HepG2 (cell line): Measurements from ENCODE around the gene TPM2. TPM values are rescaled to one million over a fixed set of nuclear protein-coding genes. Genes with fewer than 3 reads are reported as not detected.

Experiments used
- CREB1 ChIP-seq, 2 experiments: fragments of 450-650 bp in 1 of 2; IDR thresholded peaks; 2 replicates each; pipeline ENCODE4 v1.6.1; 2016 to 2017; ENCODE audit warnings: control low read depth in 1 of 2, mild to moderate bottlenecking in 1 of 2, missing compliant biosample characterization in 1 of 2, missing genetic modification characterization in 1 of 2
- EED ChIP-seq: sonication (generic); formaldehyde crosslinking; IDR thresholded peaks from 2 replicates; pipeline ENCODE4 v1.5.0; 2020; ENCODE audit warnings: mild to moderate bottlenecking, missing genetic modification reagents
- GZF1 ChIP-seq: sonication (generic); formaldehyde crosslinking; IDR thresholded peaks from 2 replicates; pipeline ENCODE4 v1.5.1; 2020; ENCODE audit warnings: mild to moderate bottlenecking, missing genetic modification reagents
- HDAC2 ChIP-seq: sonication (generic); formaldehyde crosslinking; IDR thresholded peaks from 2 replicates; pipeline ENCODE4 v1.4.0; 2020; ENCODE audit warnings: missing genetic modification reagents
- HIVEP1 ChIP-seq: sonication (generic); formaldehyde crosslinking; IDR thresholded peaks from 2 replicates; pipeline ENCODE4 v1.4.0; 2020; ENCODE audit warnings: mild to moderate bottlenecking, missing genetic modification reagents
- HMGXB4 ChIP-seq, 2 experiments: sonication (generic) in 1 of 2; formaldehyde crosslinking in 1 of 2; IDR thresholded peaks; 2 replicates each; pipeline versions ENCODE4 v1.4.0 to v1.6.1; 2018 to 2020; ENCODE audit warnings: missing genetic modification reagents in 2 of 2, borderline replicate concordance in 1 of 2, low read depth in 1 of 2, mild to moderate bottlenecking in 1 of 2, missing biosample characterization in 1 of 2
- JUND ChIP-seq: sonication (generic); formaldehyde crosslinking; IDR thresholded peaks from 2 replicates; pipeline ENCODE4 v1.8.0; 2022; ENCODE audit warnings: mild to moderate bottlenecking, missing genetic modification reagents
- MED8 ChIP-seq: sonication (generic); formaldehyde crosslinking; IDR thresholded peaks from 2 replicates; pipeline ENCODE4 v1.8.1; 2023; ENCODE audit warnings: mild to moderate bottlenecking, missing genetic modification reagents; ENCODE audit not compliant: insufficient replicate concordance
- NR2F2 ChIP-seq: IDR thresholded peaks from 2 replicates; pipeline ENCODE4 v1.6.1; 2012; ENCODE audit warnings: low read depth, inconsistent platforms, borderline replicate concordance
- PAX8 ChIP-seq: sonication (generic); formaldehyde crosslinking; IDR thresholded peaks from 2 replicates; pipeline ENCODE4 v1.8.0; 2022; ENCODE audit warnings: mild to moderate bottlenecking, missing genetic modification reagents, borderline replicate concordance
- PRDM10 ChIP-seq: sonication (generic); formaldehyde crosslinking; IDR thresholded peaks from 2 replicates; pipeline ENCODE4 v1.4.0; 2020; ENCODE audit warnings: low read depth, missing genetic modification reagents
- RXRB ChIP-seq: IDR thresholded peaks from 2 replicates; pipeline ENCODE4 v1.6.1; 2016; ENCODE audit warnings: borderline replicate concordance, missing genetic modification reagents, missing compliant biosample characterization
- TCF7L2 ChIP-seq: IDR thresholded peaks from 2 replicates; pipeline ENCODE4 v1.6.1; 2011; ENCODE audit warnings: mild to moderate bottlenecking, low read depth, low read length, moderate library complexity
- TEAD2 ChIP-seq: sonication (generic); formaldehyde crosslinking; IDR thresholded peaks from 2 replicates; pipeline ENCODE4 v1.9.0; 2021; ENCODE audit warnings: missing genetic modification reagents
- ZNF33A ChIP-seq: sonication (generic); formaldehyde crosslinking; IDR thresholded peaks from 2 replicates; pipeline ENCODE4 v1.5.1; 2020; ENCODE audit warnings: missing genetic modification reagents, mild to moderate bottlenecking, moderate library complexity, borderline replicate concordance
- ZNF383 ChIP-seq: sonication (generic); formaldehyde crosslinking; IDR thresholded peaks from 2 replicates; pipeline ENCODE4 v1.4.0; 2020; ENCODE audit warnings: missing genetic modification reagents, mild to moderate bottlenecking, borderline replicate concordance
- ZNF562 ChIP-seq: sonication (generic); formaldehyde crosslinking; IDR thresholded peaks from 2 replicates; pipeline ENCODE4 v1.8.0; 2022; ENCODE audit warnings: missing genetic modification reagents, borderline replicate concordance
- ZNF737 ChIP-seq: sonication (generic); formaldehyde crosslinking; IDR thresholded peaks from 2 replicates; pipeline ENCODE4 v1.5.0; 2020; ENCODE audit warnings: missing genetic modification reagents, mild to moderate bottlenecking, borderline replicate concordance
- ZSCAN22 ChIP-seq: sonication (generic); formaldehyde crosslinking; IDR thresholded peaks from 2 replicates; pipeline ENCODE4 v1.4.0; 2020; ENCODE audit warnings: mild to moderate bottlenecking, missing genetic modification reagents
- polyA plus RNA-seq, 8 experiments: library from polyadenylated mRNA; depleted of rRNA in 3 of 8; stranded (reverse) in 7 of 8; unstranded in 1 of 8; fragments of >200 nt; fragmentation: Illumina TruSeq in 4 of 8; extraction: Trizol in 4 of 8; gene quantifications; 2 replicates each; pipeline versions ENCODE4 v1.2.1 to v1.2.3, GENCODE V29; 2011 to 2016; ENCODE audit warnings: low read depth in 4 of 8, missing spikeins in 1 of 8, mixed read lengths in 1 of 8; ENCODE audit not compliant: insufficient read depth in 1 of 8
- total RNA-seq, 5 experiments: library from RNA; depleted of rRNA; stranded (reverse); fragments of >200 nt; fragmentation: Illumina TruSeq; extraction: Trizol; gene quantifications; 2 replicates each; pipeline ENCODE4 v1.2.3, GENCODE V29; 2016; ENCODE audit warnings: low read depth in 1 of 5
- TF ChIP-seq, protein P1 (sequence below), 2 experiments: IDR thresholded peaks; 2 replicates each; pipeline ENCODE4 v1.6.1; 2011 to 2012; ENCODE audit warnings: low read length in 2 of 2, borderline replicate concordance in 1 of 2, low read depth in 1 of 2, mild to moderate bottlenecking in 1 of 2, moderate library complexity in 1 of 2

TPM2 gene
- total and polyA plus RNA-seq, 2 of the 13 experiments (the other 11 are each of a cell fraction or from before 2014, with no cell fraction given), result 3.1 to 10.7 TPM

DNA sequence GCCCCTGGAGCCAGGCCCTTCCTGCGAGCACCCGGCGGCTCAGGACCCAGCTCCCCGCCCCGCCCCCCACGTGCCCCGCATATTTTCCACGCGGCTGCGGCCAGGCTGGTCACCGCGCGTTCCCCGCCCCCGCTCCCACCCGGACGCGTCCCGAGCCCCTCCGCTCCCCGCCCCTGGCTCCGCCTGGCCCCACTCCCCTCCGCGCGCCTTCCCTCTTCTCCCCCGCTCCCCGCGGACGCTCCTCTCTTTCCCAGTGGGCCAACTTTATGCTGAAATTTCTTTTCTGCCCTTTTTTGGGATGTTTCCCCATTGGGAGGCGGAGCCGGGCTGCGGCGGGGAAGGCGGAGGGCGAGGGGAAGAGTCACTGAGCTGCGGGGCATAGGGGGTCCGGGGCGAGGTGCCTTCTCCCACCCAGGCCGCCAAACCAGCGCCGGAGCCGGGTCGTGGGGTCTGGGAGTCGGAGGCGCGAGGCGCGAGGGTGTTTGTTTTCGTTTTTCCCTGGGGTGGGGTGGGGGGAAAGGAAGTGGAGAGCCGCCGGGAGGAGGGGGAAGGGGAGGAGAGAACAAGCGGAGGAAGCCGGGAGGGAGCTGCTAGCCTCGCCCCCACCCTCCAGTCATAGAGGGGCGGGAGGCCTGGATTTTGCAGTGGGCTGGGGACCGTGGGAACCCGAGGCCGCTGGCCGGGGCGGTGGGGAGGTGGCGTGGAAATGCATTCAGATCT lies 1.0 kb upstream of the TPM2 start (continued):
- TF ChIP-seq HMGXB4 (CRISPR knock-in tag; IDR thresholded peaks at IDR 0.05; ENCODE audit: borderline replicate concordance in 1 of 2, low read depth in 1 of 2) (peak in 1 of 2 experiments; percentile 47; a peak in 1 of 4 replicates), TCF7L2 (no peak), TEAD2 (CRISPR knock-in tag) (no peak), PRDM10 (CRISPR knock-in tag) (0 out of 2 replicates have a peak, but pooled peaks have one; percentile 14), GZF1 (CRISPR knock-in tag) (no peak), PAX8 (CRISPR knock-in tag) (no peak), ZSCAN22 (CRISPR knock-in tag) (no peak), EED (CRISPR knock-in tag) (no peak), MED8 (CRISPR knock-in tag) (no peak), RXRB (CRISPR knock-in tag) (no peak), ZNF33A (CRISPR knock-in tag) (no peak), HDAC2 (CRISPR knock-in tag) (no peak), JUND (no peak), NR2F2 (no peak), HIVEP1 (CRISPR knock-in tag) (no peak), ZNF562 (no peak), CREB1 (IDR thresholded peaks at IDR 0.05) (no peak), CREB1 (CRISPR knock-in tag; IDR thresholded peaks at IDR 0.05) (no peak), ZNF737 (no peak), ZNF383 (CRISPR knock-in tag) (no peak)
- TF ChIP-seq, protein P1, sequence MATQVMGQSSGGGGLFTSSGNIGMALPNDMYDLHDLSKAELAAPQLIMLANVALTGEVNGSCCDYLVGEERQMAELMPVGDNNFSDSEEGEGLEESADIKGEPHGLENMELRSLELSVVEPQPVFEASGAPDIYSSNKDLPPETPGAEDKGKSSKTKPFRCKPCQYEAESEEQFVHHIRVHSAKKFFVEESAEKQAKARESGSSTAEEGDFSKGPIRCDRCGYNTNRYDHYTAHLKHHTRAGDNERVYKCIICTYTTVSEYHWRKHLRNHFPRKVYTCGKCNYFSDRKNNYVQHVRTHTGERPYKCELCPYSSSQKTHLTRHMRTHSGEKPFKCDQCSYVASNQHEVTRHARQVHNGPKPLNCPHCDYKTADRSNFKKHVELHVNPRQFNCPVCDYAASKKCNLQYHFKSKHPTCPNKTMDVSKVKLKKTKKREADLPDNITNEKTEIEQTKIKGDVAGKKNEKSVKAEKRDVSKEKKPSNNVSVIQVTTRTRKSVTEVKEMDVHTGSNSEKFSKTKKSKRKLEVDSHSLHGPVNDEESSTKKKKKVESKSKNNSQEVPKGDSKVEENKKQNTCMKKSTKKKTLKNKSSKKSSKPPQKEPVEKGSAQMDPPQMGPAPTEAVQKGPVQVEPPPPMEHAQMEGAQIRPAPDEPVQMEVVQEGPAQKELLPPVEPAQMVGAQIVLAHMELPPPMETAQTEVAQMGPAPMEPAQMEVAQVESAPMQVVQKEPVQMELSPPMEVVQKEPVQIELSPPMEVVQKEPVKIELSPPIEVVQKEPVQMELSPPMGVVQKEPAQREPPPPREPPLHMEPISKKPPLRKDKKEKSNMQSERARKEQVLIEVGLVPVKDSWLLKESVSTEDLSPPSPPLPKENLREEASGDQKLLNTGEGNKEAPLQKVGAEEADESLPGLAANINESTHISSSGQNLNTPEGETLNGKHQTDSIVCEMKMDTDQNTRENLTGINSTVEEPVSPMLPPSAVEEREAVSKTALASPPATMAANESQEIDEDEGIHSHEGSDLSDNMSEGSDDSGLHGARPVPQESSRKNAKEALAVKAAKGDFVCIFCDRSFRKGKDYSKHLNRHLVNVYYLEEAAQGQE (IDR thresholded peaks at IDR 0.05; ENCODE audit: borderline replicate concordance in 1 of 2, low read depth in 1 of 2, low read length in 2 of 2), result no peak
